Measurements from ENCODE around the gene NRG2.

DNA sequence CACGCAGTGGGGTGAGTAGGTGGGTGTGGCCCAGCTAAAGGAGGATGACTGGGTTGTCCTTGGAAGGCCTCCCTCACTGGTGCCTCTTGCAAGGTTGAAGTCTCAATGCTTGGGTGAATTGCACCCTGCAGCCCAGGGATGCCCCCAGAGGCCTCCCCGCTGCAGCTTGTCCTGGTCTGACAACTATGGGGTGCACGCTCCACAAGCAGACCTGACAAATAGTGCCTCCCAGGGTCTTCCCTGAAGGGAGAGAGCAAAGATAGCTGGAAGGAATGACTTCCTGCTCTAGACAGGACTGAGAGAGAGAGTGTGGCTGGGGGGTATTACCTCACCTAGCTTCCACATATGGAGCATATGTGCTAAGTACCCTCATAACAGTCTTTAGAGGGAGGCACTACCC is 245.8 kb downstream of the NRG2 start:
- TF ChIP-seq, protein P1, sequence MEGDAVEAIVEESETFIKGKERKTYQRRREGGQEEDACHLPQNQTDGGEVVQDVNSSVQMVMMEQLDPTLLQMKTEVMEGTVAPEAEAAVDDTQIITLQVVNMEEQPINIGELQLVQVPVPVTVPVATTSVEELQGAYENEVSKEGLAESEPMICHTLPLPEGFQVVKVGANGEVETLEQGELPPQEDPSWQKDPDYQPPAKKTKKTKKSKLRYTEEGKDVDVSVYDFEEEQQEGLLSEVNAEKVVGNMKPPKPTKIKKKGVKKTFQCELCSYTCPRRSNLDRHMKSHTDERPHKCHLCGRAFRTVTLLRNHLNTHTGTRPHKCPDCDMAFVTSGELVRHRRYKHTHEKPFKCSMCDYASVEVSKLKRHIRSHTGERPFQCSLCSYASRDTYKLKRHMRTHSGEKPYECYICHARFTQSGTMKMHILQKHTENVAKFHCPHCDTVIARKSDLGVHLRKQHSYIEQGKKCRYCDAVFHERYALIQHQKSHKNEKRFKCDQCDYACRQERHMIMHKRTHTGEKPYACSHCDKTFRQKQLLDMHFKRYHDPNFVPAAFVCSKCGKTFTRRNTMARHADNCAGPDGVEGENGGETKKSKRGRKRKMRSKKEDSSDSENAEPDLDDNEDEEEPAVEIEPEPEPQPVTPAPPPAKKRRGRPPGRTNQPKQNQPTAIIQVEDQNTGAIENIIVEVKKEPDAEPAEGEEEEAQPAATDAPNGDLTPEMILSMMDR (conservative IDR thresholded peaks at IDR 0.05; ENCODE audit: low read depth, low read length): no peak
- TF ChIP-seq EZH2 (IDR thresholded peaks at IDR 0.05; ENCODE audit: low read length, unreplicated experiment): no peak

All from PC-3 (cell line).